ENCODE results near the gene C10orf71.

GRCh38 chr10:49375611-49376010 lies 76.6 kb downstream of the C10orf71 start:
- TF ChIP-seq POLR2A (IDR thresholded peaks at IDR 0.05; ENCODE audit: low read length) (no peak), GATA1 (IDR thresholded peaks at IDR 0.05; ENCODE audit: low read depth, low read length) (no peak)

Measured in erythroblast (primary cell).